ENCODE data around the gene FASTK. TPM values are rescaled to one million over a fixed set of nuclear protein-coding genes. Genes with fewer than 3 reads are reported as not detected.
A peak's percentile ranks its signal among the peaks of the same experiment; 100 is the strongest.

The FASTK gene
- 43.9 and 49.3 TPM in 2 replicates for total RNA-seq

- peak; percentile 57 to 93 for DNase-seq (ENCODE audit: low read depth in 2 of 2)
Measured at GRCh38 chr7:151080522-151081169, at the start of gene FASTK. Gene FASTK (minus strand): TSS chr7:151080809. CDS start chr7:151080766, 43 bp downstream.

GRCh38 chr7:151129960-151130591 is 49.5 kb upstream of the FASTK start:
- no peak for DNase-seq (ENCODE audit: low read depth in 2 of 2)

- no peak for DNase-seq (ENCODE audit: low read depth in 2 of 2)
Measured at GRCh38 chr7:151129117-151129959, 48.7 kb upstream of the FASTK start.

- DNase-seq (ENCODE audit: low read depth in 2 of 2): no peak
Measured at GRCh38 chr7:151128716-151129115, 48.1 kb upstream of the FASTK start.

- no peak for DNase-seq (ENCODE audit: low read depth in 2 of 2)
Measured at GRCh38 chr7:151128144-151128543, 47.5 kb upstream of the FASTK start.

GRCh38 chr7:151126491-151127137 is 46.0 kb upstream of the FASTK start:
- no peak for DNase-seq (ENCODE audit: low read depth in 2 of 2)

GRCh38 chr7:151125846-151126481 is 45.4 kb upstream of the FASTK start:
- no peak for DNase-seq (ENCODE audit: low read depth in 2 of 2)

GRCh38 chr7:151125470-151125845 is 44.8 kb upstream of the FASTK start:
- no peak for DNase-seq (ENCODE audit: low read depth in 2 of 2)

GRCh38 chr7:151124899-151125399 is 44.3 kb upstream of the FASTK start:
- no peak for DNase-seq (ENCODE audit: low read depth in 2 of 2)

- no peak for DNase-seq (ENCODE audit: low read depth in 2 of 2)
Measured at GRCh38 chr7:151124481-151124880, 43.9 kb upstream of the FASTK start.

- peak; percentile 57 to 82 for DNase-seq (ENCODE audit: low read depth in 2 of 2)
Measured at GRCh38 chr7:151123822-151124464, 43.3 kb upstream of the FASTK start.

GRCh38 chr7:151123158-151123821 is 42.7 kb upstream of the FASTK start:
- no peak for DNase-seq (ENCODE audit: low read depth in 2 of 2)

- DNase-seq (ENCODE audit: low read depth in 2 of 2): no peak
Measured at GRCh38 chr7:151122796-151123157, 42.2 kb upstream of the FASTK start.

GRCh38 chr7:151122276-151122675 is 41.7 kb upstream of the FASTK start:
- DNase-seq (ENCODE audit: low read depth in 2 of 2): no peak

GRCh38 chr7:151121380-151122170 is 41.0 kb upstream of the FASTK start:
- no peak for DNase-seq (ENCODE audit: low read depth in 2 of 2)

- no peak for DNase-seq (ENCODE audit: low read depth in 2 of 2)
Measured at GRCh38 chr7:151120896-151121295, 40.3 kb upstream of the FASTK start.

GRCh38 chr7:151119902-151120301 is 39.3 kb upstream of the FASTK start:
- no peak for DNase-seq (ENCODE audit: low read depth in 2 of 2)

GRCh38 chr7:151119055-151119415 is 38.4 kb upstream of the FASTK start:
- no peak for DNase-seq (ENCODE audit: low read depth in 2 of 2)

Measured in dermis microvascular lymphatic vessel endothelial cell (primary cell).